Measurements from ENCODE around the gene CPEB4.

- TF ChIP-seq EZH2phosphoT487 (IDR thresholded peaks at IDR 0.05; ENCODE audit: borderline replicate concordance) = no peak
- no peak for TF ChIP-seq FOSL1 (IDR thresholded peaks at IDR 0.05; ENCODE audit: low read depth)
- TF ChIP-seq EZH2 (IDR thresholded peaks at IDR 0.05) = no peak
- TF ChIP-seq, protein P1, sequence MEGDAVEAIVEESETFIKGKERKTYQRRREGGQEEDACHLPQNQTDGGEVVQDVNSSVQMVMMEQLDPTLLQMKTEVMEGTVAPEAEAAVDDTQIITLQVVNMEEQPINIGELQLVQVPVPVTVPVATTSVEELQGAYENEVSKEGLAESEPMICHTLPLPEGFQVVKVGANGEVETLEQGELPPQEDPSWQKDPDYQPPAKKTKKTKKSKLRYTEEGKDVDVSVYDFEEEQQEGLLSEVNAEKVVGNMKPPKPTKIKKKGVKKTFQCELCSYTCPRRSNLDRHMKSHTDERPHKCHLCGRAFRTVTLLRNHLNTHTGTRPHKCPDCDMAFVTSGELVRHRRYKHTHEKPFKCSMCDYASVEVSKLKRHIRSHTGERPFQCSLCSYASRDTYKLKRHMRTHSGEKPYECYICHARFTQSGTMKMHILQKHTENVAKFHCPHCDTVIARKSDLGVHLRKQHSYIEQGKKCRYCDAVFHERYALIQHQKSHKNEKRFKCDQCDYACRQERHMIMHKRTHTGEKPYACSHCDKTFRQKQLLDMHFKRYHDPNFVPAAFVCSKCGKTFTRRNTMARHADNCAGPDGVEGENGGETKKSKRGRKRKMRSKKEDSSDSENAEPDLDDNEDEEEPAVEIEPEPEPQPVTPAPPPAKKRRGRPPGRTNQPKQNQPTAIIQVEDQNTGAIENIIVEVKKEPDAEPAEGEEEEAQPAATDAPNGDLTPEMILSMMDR (IDR thresholded peaks at IDR 0.05 in 2 of 3, conservative IDR thresholded peaks at IDR 0.05 in 1 of 3; ENCODE audit: borderline replicate concordance in 1 of 3, insufficient read depth in 1 of 3, low read depth in 2 of 3, low read length in 2 of 3) = no peak
- no peak for TF ChIP-seq POLR2A (IDR thresholded peaks at IDR 0.05; ENCODE audit: borderline replicate concordance, extremely low read depth, insufficient read depth, insufficient read length)
- TF ChIP-seq ZFX (IDR thresholded peaks at IDR 0.05) = no peak
- no peak for TF ChIP-seq ZNF274 (IDR thresholded peaks at IDR 0.05; ENCODE audit: low read depth, low read length)
- TF ChIP-seq JUND (IDR thresholded peaks at IDR 0.05) = no peak
- TF ChIP-seq, protein P2, sequence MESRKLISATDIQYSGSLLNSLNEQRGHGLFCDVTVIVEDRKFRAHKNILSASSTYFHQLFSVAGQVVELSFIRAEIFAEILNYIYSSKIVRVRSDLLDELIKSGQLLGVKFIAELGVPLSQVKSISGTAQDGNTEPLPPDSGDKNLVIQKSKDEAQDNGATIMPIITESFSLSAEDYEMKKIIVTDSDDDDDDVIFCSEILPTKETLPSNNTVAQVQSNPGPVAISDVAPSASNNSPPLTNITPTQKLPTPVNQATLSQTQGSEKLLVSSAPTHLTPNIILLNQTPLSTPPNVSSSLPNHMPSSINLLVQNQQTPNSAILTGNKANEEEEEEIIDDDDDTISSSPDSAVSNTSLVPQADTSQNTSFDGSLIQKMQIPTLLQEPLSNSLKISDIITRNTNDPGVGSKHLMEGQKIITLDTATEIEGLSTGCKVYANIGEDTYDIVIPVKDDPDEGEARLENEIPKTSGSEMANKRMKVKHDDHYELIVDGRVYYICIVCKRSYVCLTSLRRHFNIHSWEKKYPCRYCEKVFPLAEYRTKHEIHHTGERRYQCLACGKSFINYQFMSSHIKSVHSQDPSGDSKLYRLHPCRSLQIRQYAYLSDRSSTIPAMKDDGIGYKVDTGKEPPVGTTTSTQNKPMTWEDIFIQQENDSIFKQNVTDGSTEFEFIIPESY (IDR thresholded peaks at IDR 0.05; ENCODE audit: extremely low read depth, insufficient replicate concordance, low read length) = no peak
- no peak for TF ChIP-seq POLR2AphosphoS5 (IDR thresholded peaks at IDR 0.05; ENCODE audit: low read depth, low read length)
These were observed 5.0 kb downstream of the CPEB4 start for GRCh38 chr5:173893192-173893561.
